ENCODE results near the gene MERTK. TPM values are rescaled to one million over a fixed set of nuclear protein-coding genes. Genes with fewer than 3 reads are reported as not detected.

The MERTK gene
- total and polyA plus RNA-seq, 2 of the 13 experiments (the other 11 are each of a cell fraction or from before 2014, with no cell fraction given), result 37.3 to 44.7 TPM

DNA sequence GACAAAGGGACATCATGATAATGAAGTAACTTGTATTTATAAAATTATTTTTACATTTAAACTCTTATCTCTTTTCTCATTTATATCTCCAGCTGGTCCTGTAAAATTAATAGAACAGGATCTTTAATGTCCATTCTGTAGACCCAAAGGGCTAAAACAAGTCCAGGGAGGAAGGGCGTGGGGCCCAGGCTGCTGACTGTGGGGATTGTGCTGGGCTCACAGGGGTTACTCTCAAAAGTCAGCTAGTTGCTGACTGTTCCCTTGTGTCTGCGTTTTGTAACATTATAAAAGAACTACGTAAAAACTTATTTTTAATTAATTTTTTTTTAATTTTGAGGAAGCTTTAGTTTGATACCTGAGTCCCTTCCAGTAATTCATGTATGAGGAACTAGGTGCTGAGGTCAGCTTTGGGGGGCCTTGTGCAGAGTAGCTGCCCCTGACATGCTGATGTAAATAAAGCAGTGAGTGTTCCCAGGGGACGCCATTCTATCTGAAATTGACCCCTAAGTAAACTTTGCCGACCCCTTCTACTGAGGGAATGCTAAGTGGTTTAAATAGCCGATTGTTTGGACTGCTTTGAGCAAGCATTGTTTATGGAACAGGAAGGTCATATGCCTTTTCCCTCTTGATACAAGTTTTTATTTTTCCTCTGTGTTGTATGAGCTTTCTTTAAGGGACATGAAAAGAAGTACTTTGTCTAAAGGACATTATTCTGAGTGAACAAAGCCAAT lies 56.4 kb downstream of the MERTK start (continued):
- no peak for TF ChIP-seq ZSCAN22 (CRISPR knock-in tag; IDR thresholded peaks at IDR 0.05)
- no peak for TF ChIP-seq HBP1 (CRISPR knock-in tag; IDR thresholded peaks at IDR 0.05; ENCODE audit: low read depth)
- TF ChIP-seq BCL6 (CRISPR knock-in tag; IDR thresholded peaks at IDR 0.05), result peak; percentile 58; the same call in 1 of the 2 replicates
- TF ChIP-seq, protein P1, sequence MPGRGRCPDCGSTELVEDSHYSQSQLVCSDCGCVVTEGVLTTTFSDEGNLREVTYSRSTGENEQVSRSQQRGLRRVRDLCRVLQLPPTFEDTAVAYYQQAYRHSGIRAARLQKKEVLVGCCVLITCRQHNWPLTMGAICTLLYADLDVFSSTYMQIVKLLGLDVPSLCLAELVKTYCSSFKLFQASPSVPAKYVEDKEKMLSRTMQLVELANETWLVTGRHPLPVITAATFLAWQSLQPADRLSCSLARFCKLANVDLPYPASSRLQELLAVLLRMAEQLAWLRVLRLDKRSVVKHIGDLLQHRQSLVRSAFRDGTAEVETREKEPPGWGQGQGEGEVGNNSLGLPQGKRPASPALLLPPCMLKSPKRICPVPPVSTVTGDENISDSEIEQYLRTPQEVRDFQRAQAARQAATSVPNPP (CRISPR knock-in tag; IDR thresholded peaks at IDR 0.05), result no peak
- TF ChIP-seq ZNF367 (CRISPR knock-in tag; IDR thresholded peaks at IDR 0.05; ENCODE audit: borderline replicate concordance), result 0 out of 2 replicates have a peak, but pooled peaks have one; percentile 22
- peak; percentile 88 for TF ChIP-seq NCOA2 (CRISPR knock-in tag; IDR thresholded peaks at IDR 0.05)
- TF ChIP-seq SRF (IDR thresholded peaks at IDR 0.05; ENCODE audit: low read depth, low read length), result no peak
- TF ChIP-seq PATZ1 (CRISPR knock-in tag; IDR thresholded peaks at IDR 0.05), result peak; percentile 90
- TF ChIP-seq DR1 (CRISPR knock-in tag; IDR thresholded peaks at IDR 0.05), result no peak
- TF ChIP-seq ZHX1 (CRISPR knock-in tag; IDR thresholded peaks at IDR 0.05; ENCODE audit: low read depth), result no peak
- TF ChIP-seq, protein P2, sequence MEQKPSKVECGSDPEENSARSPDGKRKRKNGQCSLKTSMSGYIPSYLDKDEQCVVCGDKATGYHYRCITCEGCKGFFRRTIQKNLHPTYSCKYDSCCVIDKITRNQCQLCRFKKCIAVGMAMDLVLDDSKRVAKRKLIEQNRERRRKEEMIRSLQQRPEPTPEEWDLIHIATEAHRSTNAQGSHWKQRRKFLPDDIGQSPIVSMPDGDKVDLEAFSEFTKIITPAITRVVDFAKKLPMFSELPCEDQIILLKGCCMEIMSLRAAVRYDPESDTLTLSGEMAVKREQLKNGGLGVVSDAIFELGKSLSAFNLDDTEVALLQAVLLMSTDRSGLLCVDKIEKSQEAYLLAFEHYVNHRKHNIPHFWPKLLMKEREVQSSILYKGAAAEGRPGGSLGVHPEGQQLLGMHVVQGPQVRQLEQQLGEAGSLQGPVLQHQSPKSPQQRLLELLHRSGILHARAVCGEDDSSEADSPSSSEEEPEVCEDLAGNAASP (CRISPR knock-in tag; IDR thresholded peaks at IDR 0.05; ENCODE audit: borderline replicate concordance), result peak; percentile 70; the same call in 1 of the 2 replicates
- TF ChIP-seq ZFX (CRISPR knock-in tag; IDR thresholded peaks at IDR 0.05; ENCODE audit: low read depth), result 0 out of 2 replicates have a peak, but pooled peaks have one; percentile 7
- TF ChIP-seq PITX1 (CRISPR knock-in tag; IDR thresholded peaks at IDR 0.05), result 0 out of 2 replicates have a peak, but pooled peaks have one; percentile 45
- peak; percentile 76; the same call in 1 of the 2 replicates for TF ChIP-seq RXRB (CRISPR knock-in tag; IDR thresholded peaks at IDR 0.05; ENCODE audit: borderline replicate concordance)
- no peak for TF ChIP-seq FOXA1 (IDR thresholded peaks at IDR 0.05)
- TF ChIP-seq FOXA1 (CRISPR knock-in tag; IDR thresholded peaks at IDR 0.05), result peak; percentile 85
- TF ChIP-seq NFIC (IDR thresholded peaks at IDR 0.05; ENCODE audit: low read length), result peak; percentile 56; the same call in 1 of the 2 replicates
